ENCODE measurements around the gene PAQR8. TPM values are rescaled to one million over a fixed set of nuclear protein-coding genes. Genes with fewer than 3 reads are reported as not detected.

The PAQR8 gene
- total RNA-seq, 1 donor from 2014 or later, result 9.2 TPM

Other genes with a start within 250 kb of the PAQR8 start
- not detected for gene IL17A, start 175.8 kb upstream of the PAQR8 start, total RNA-seq
- not detected for gene IL17F, start 117.7 kb upstream of the PAQR8 start, total RNA-seq
- 59.9 TPM for gene MCM3, start 77.4 kb upstream of the PAQR8 start, total RNA-seq
- gene EFHC1, start 58.2 kb downstream of the PAQR8 start, total RNA-seq, result 26.7 TPM
- 20.2 TPM for gene TRAM2, start 214.9 kb downstream of the PAQR8 start, total RNA-seq